ENCODE measurements around the gene OSCAR.

The OSCAR gene

DNA sequence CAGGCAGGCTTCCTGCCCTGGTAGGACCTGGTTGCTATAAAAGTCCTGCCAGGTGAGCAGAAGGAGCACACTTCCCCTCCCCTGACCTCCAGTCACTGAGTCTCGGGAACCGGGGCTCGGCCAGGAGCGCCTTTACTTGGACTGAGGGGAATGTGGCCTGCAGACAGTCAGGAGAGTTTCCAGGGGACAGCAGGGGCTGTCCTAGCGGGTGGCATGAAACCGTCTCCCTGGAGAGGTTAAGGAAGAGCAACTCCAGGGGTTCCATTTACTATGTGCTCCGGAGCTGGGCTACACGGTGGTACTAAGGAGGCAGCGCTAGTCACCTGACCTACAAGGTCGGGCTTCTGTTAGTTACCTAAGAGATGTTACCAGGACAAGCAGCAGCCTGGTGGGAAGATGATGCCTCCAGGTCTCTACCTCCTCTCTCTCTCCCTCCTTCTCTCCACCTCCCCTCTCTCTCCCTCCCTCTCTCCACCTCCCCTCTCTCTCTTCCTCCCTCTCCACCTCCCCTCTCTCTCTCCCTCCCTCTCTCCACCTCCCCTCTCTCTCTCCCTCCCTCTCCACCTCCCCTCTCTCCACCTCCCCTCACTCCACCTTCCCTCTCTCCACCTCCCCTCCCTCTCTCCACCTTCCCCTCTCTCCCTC, 32.8 kb upstream of the OSCAR start:
- H3K27ac ChIP-seq: no peak overlapping the region
- TF ChIP-seq ZFX (IDR thresholded peaks at IDR 0.05): no peak
- TF ChIP-seq, protein P1, sequence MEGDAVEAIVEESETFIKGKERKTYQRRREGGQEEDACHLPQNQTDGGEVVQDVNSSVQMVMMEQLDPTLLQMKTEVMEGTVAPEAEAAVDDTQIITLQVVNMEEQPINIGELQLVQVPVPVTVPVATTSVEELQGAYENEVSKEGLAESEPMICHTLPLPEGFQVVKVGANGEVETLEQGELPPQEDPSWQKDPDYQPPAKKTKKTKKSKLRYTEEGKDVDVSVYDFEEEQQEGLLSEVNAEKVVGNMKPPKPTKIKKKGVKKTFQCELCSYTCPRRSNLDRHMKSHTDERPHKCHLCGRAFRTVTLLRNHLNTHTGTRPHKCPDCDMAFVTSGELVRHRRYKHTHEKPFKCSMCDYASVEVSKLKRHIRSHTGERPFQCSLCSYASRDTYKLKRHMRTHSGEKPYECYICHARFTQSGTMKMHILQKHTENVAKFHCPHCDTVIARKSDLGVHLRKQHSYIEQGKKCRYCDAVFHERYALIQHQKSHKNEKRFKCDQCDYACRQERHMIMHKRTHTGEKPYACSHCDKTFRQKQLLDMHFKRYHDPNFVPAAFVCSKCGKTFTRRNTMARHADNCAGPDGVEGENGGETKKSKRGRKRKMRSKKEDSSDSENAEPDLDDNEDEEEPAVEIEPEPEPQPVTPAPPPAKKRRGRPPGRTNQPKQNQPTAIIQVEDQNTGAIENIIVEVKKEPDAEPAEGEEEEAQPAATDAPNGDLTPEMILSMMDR (conservative IDR thresholded peaks at IDR 0.05): no peak

DNA sequence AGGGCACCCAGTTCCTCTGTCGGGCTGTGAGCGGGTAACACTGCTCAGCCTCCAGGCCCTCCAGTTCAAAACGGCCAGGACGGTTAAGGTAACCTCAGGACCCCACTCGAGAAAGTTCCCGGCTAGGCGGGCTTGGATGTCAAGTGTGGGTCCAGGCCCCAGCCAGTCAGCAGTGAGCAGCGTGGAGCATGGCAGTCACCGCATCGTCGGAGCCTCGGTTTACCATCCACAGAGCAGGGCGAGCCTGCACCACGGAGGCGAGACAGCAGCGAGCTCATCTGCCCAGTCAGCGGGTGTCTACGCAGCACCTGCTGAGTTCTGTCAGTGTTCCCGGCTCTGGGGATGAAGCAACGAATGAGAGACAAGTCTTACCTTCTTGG, 29.0 kb upstream of the OSCAR start:
- no peak overlapping the region for H3K27ac ChIP-seq
- TF ChIP-seq, protein P1 (conservative IDR thresholded peaks at IDR 0.05): no peak
- no peak for TF ChIP-seq ZFX (IDR thresholded peaks at IDR 0.05)

DNA sequence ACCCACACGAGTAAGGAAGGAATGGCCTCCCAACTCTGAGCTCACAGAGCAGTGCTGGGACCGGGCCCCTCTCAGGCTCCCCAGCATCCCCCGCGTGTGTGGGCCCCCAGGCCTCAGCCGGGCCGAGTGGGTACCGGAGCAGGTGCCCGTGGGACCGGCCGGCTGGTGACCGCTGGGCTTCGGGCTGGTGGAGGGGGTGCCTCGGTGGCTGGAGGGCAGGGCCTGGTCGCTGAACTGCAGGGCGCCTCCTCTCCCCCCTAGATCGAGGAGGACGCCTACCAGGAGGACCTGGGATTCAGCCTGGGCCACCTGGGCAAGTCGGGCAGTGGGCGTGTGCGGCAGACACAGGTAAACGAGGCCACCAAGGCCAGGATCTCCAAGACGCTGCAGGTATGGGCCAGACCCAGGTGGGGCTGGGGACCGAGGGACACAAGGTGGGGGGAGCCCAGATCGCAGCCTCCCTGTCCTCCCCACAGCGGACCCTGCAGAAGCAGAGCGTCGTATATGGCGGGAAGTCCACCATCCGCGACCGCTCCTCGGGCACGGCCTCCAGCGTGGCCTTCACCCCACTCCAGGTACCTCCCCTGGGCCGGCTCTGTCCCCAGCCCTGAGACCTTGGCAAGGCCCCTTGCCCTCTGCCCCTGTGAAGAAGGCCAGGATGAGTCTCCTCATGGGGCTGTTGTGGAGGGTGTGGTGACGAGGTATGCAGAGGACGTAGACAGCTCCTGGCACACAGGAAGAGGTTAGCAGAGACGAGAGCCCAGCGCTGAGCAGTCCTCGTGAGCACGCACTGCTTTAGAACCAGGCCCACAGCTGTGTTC, 28.4 kb upstream of the OSCAR start:
- no peak for TF ChIP-seq ZFX (IDR thresholded peaks at IDR 0.05)
- TF ChIP-seq, protein P1 (conservative IDR thresholded peaks at IDR 0.05): no peak
- no peak overlapping the region for H3K27ac ChIP-seq

DNA sequence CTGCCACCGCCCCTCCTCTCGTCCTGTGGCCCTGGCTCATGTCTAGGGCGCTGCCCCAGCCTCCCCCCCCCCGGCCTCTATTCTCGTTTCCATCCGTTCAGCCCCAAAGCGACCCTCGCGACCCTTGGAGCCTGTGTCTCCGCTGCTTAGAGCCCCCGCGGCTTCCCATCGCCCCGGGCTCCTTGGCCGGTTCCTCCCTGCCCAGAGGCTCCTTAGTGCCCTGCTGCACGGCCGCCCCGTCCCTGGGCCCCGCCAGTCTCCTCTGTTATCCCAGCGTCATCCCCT, 27.8 kb upstream of the OSCAR start:
- TF ChIP-seq, protein P1 (conservative IDR thresholded peaks at IDR 0.05): no peak
- no peak for TF ChIP-seq ZFX (IDR thresholded peaks at IDR 0.05)
- no peak overlapping the region for H3K27ac ChIP-seq

DNA sequence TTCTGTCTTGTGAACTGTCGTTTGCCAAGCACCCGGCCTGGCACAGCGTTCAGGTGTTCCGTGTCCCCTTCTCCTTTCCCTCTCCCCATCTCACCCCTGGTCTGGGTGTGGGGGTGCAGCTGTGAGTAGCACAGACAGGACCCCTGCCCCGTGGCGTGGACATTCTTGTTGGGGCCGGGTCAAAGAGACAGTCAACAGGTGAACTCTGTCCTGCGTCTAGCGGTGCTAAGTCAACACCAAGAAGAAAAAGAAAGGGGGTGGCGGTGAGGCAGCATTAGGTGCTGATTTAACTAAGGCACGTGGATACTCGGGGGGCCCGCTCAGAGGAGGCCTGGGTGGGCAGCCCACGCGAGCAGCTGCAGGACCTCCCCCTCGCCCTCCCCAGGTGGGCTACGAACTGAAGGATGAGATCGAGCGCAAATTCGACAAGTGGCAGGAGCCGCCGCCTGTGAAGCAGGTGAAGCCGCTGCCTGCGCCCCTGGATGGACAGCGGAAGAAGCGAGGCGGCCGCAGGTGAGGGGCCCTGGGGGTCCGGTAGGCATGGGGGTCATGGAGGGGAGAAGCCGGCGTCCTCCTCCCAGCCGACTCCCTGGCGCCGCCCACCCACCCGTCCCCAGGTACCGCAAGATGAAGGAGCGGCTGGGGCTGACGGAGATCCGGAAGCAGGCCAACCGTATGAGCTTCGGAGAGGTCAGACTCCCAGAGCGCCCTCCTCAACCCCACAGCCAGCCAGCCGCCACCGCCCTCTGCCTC, 27.3 kb upstream of the OSCAR start:
- no peak overlapping the region for H3K27ac ChIP-seq
- TF ChIP-seq, protein P1 (conservative IDR thresholded peaks at IDR 0.05): no peak
- TF ChIP-seq ZFX (IDR thresholded peaks at IDR 0.05): no peak

DNA sequence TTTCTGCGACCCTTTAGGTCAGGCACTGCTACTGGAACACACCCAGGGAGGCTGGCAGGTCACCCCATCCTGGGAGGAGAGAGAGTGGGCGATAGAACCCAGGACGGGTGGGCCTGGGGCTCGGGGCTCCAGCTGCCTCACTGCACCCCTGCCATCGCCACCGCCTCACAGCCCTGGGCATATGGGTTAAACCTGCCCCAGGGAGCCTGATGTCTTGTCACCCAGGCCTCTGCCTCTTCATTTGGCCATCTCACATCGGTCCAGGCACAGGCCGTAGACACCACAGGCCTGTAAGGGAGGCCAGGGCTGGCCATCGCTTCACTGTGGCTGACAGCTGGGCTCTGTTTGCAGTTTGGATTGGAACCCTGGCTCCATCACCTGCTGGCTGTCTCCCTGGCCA, 25.1 kb upstream of the OSCAR start:
- H3K27ac ChIP-seq: no peak overlapping the region
- TF ChIP-seq ZFX (IDR thresholded peaks at IDR 0.05): no peak
- TF ChIP-seq, protein P1 (conservative IDR thresholded peaks at IDR 0.05): no peak

DNA sequence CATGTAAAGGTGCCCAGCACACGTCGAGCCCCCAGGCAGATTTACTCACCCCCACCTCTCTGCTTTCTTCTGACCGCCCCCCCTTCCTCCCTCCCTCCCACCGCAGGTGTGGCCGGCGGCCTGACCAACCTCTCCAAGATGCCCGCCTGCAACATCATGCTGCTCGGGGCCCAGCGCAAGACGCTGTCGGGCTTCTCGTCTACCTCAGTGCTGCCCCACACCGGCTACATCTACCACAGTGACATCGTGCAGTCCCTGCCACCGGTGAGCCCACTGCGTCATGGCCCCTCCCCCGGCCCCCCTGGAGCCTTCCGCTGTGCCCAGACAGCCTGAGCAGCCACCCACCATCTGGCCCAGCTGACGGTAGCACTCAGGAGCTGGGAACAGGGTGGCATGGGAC, 23.8 kb upstream of the OSCAR start:
- TF ChIP-seq, protein P1 (conservative IDR thresholded peaks at IDR 0.05): no peak
- no peak for TF ChIP-seq ZFX (IDR thresholded peaks at IDR 0.05)
- no peak overlapping the region for H3K27ac ChIP-seq
